A549 (cell line): ENCODE data around the gene PLIN1.

Source experiments
- CTCF ChIP-seq: fragments of >200 bp; sonication (Bioruptor Twin); formaldehyde crosslinking; IDR thresholded peaks from 3 replicates; pipeline ENCODE4 v1.5.1; 2016
- REST ChIP-seq: fragments of 200-600 bp; sonication (generic); IDR thresholded peaks from 2 replicates; pipeline ENCODE4 v1.6.1; 2016; ENCODE audit warnings: antibody characterized with exemption, mild to moderate bottlenecking, moderate library complexity

GRCh38 chr15:89646416-89647141, 32.6 kb downstream of the PLIN1 start:
- TF ChIP-seq CTCF (no peak), REST (no peak)
